ENCODE results near the gene COL4A2. TPM values are rescaled to one million over a fixed set of nuclear protein-coding genes. Genes with fewer than 3 reads are reported as not detected.

The COL4A2 gene
- total RNA-seq, 1 experiment from 2014 or later, result 1.6 TPM

DNA sequence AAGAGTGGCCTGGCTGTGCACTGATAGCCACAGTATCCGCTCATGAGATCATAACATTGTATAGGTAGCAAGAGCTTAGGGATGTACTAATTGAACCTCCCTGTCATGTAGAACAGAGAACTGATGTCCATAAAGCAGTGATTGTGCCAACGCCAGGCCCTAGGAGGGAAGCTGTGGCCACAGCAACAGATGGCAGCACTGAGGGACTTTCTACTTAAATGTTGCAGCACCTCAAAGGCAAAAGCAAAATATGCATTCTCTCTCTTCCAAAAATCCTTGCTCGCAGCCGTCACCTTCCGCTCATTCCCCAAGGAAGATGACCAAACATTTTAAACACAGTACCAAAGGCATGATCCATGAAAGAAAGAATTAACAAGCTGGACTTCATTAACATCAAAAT is 32.4 kb upstream of the COL4A2 start:
- no TSS peak for BruUV-seq (replicated peaks)
- no peaks in the 10 kb centered on the region for H3K36me3 ChIP-seq (ENCODE audit: control insufficient read depth in 1 of 2, insufficient read depth in 2 of 2, low read length in 2 of 2)
- ChIA-PET RAD21 (ENCODE audit: low non-redundant PET in 1 of 2, low total read pairs in 2 of 2, uncharacterized antibody in 2 of 2, unreplicated experiment in 2 of 2) (interaction anchor here in 1 of 2 experiments (0.7 kb wide), 1 partner anchor 432 kb away, joined by 3 read pairs; no protein-coding TSS in a partner anchor), CTCF (no interaction called here), POLR2A (no interaction called here)
- no peaks in the 10 kb centered on the region for H4K20me1 ChIP-seq (ENCODE audit: insufficient read depth)
- no peak overlapping the region for H3K4me2 ChIP-seq (ENCODE audit: low read length)
- H2AFZ ChIP-seq (ENCODE audit: low read depth, low read length, poor library complexity, severe bottlenecking), result no peak overlapping the region
- H3K9me2 ChIP-seq (ENCODE audit: insufficient read depth), result no peaks in the 10 kb centered on the region
- H3K79me2 ChIP-seq (ENCODE audit: insufficient read depth, low read length), result no peaks in the 10 kb centered on the region
- no peaks in the 10 kb centered on the region for H3K4me1 ChIP-seq (ENCODE audit: control insufficient read depth in 1 of 2, insufficient read depth in 2 of 2, low read length in 2 of 2)
- H3K9ac ChIP-seq (ENCODE audit: low read length), result no peak overlapping the region
- ATAC-seq, result peak; percentile 50; the same call in 1 of the 2 replicates
- peaks cover 6% of the 10 kb centered on the region; the same call in 1 of the 2 replicates for H3K27me3 ChIP-seq (ENCODE audit: insufficient read depth, low read length)
- no peak for DNase-seq (ENCODE audit: low read depth, low spot score)
- H3K4me3 ChIP-seq (replicated peaks in 1 of 2; ENCODE audit: low read depth in 1 of 2, low read length in 2 of 2), result no peak overlapping the region
- TF ChIP-seq POLR2AphosphoS5 (IDR thresholded peaks at IDR 0.05; ENCODE audit: low read depth, low read length), result no peak
- TF ChIP-seq JUND (IDR thresholded peaks at IDR 0.05), result no peak
- TF ChIP-seq, protein P1, sequence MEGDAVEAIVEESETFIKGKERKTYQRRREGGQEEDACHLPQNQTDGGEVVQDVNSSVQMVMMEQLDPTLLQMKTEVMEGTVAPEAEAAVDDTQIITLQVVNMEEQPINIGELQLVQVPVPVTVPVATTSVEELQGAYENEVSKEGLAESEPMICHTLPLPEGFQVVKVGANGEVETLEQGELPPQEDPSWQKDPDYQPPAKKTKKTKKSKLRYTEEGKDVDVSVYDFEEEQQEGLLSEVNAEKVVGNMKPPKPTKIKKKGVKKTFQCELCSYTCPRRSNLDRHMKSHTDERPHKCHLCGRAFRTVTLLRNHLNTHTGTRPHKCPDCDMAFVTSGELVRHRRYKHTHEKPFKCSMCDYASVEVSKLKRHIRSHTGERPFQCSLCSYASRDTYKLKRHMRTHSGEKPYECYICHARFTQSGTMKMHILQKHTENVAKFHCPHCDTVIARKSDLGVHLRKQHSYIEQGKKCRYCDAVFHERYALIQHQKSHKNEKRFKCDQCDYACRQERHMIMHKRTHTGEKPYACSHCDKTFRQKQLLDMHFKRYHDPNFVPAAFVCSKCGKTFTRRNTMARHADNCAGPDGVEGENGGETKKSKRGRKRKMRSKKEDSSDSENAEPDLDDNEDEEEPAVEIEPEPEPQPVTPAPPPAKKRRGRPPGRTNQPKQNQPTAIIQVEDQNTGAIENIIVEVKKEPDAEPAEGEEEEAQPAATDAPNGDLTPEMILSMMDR (IDR thresholded peaks at IDR 0.05 in 2 of 3, conservative IDR thresholded peaks at IDR 0.05 in 1 of 3; ENCODE audit: borderline replicate concordance in 1 of 3, insufficient read depth in 1 of 3, low read depth in 2 of 3, low read length in 2 of 3), result peak; percentile 18 to 36 (median 31); a peak in 3 of 6 replicates
- no peak for TF ChIP-seq TCF7L2 (IDR thresholded peaks at IDR 0.05; ENCODE audit: borderline replicate concordance, extremely low read depth, insufficient read depth, insufficient read length)
- TF ChIP-seq EZH2 (IDR thresholded peaks at IDR 0.05), result no peak
- no peak for TF ChIP-seq EZH2phosphoT487 (IDR thresholded peaks at IDR 0.05; ENCODE audit: borderline replicate concordance)
- TF ChIP-seq ZNF274 (IDR thresholded peaks at IDR 0.05; ENCODE audit: low read depth, low read length), result no peak
- no peak for TF ChIP-seq CBX3 (IDR thresholded peaks at IDR 0.05; ENCODE audit: low read depth)
- no peak for TF ChIP-seq CEBPB (IDR thresholded peaks at IDR 0.05; ENCODE audit: low read depth)
- TF ChIP-seq RAD21 (IDR thresholded peaks at IDR 0.05; ENCODE audit: low read depth), result peak; percentile 28; the same call in 1 of the 2 replicates
- no peak for TF ChIP-seq ELF1 (IDR thresholded peaks at IDR 0.05; ENCODE audit: borderline replicate concordance, low read depth)
- TF ChIP-seq, protein P2, sequence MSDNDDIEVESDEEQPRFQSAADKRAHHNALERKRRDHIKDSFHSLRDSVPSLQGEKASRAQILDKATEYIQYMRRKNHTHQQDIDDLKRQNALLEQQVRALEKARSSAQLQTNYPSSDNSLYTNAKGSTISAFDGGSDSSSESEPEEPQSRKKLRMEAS (IDR thresholded peaks at IDR 0.05), result no peak
- no peak overlapping the region for H3K27ac ChIP-seq (ENCODE audit: low read depth, low read length)
- H3K9me3 ChIP-seq (ENCODE audit: control insufficient read depth in 1 of 2, insufficient read depth in 1 of 2, low read depth in 1 of 2, low read length in 2 of 2), result no peaks in the 10 kb centered on the region
- intact Hi-C loops (cut with micrococcal nuclease), result no loop called here
